Heart left ventricle (tissue), 16 donors: Measurements from ENCODE around the gene HOXD9. TPM values are rescaled to one million over a fixed set of nuclear protein-coding genes. Genes with fewer than 3 reads are reported as not detected.

ENCODE experiments used
- ATAC-seq, 4 donors: fragments of 200-7000 bp; cut with Tn5 transposase; one replicate each; pipeline ENCODE4 v1.9.1; 2020 to 2022; ENCODE audit warnings: moderate library complexity in 4 of 4, mild to moderate bottlenecking in 3 of 4, moderate number of reproducible peaks in 1 of 4
- DNase-seq, 5 donors: peaks; one replicate each; pipeline ENCODE4 v3.0.0-alpha.2; 2020
- H3K27ac ChIP-seq, 12 donors: fragments of 200-600 bp; sonication (generic) in 4 of 12; one replicate each; pipeline versions ENCODE4 v1.5.0 to v1.8.0; 2016 to 2022; ENCODE audit warnings: mild to moderate bottlenecking in 2 of 12
- H3K27me3 ChIP-seq, 9 donors: fragments of 200-600 bp; sonication (generic) in 2 of 9; one replicate each; pipeline versions ENCODE4 v1.5.1 to v1.8.0; 2016 to 2022; ENCODE audit warnings: mild to moderate bottlenecking in 3 of 9
- H3K36me3 ChIP-seq, 9 donors: fragments of 200-600 bp; sonication (generic) in 2 of 9; one replicate each; pipeline versions ENCODE4 v1.5.0 to v1.8.0; 2018 to 2022; ENCODE audit warnings: mild to moderate bottlenecking in 2 of 9
- H3K4me1 ChIP-seq, 12 donors: fragments of 200-600 bp; sonication (generic) in 4 of 12; one replicate each; pipeline versions ENCODE4 v1.5.0 to v1.8.0; 2016 to 2022; ENCODE audit warnings: mild to moderate bottlenecking in 3 of 12
- H3K4me3 ChIP-seq, 12 donors: fragments of 200-600 bp; sonication (generic) in 4 of 12; one replicate each; pipeline versions ENCODE4 v1.5.0 to v1.8.0; 2017 to 2022; ENCODE audit warnings: mild to moderate bottlenecking in 9 of 12, moderate library complexity in 4 of 12
- H3K9me3 ChIP-seq, 12 donors: fragments of 200-600 bp; sonication (generic) in 4 of 12; one replicate each; pipeline versions ENCODE4 v1.5.0 to v1.8.0; 2016 to 2022; ENCODE audit warnings: mild to moderate bottlenecking in 1 of 12
- CTCF ChIP-seq, 12 donors: fragments of 200-600 bp; sonication (generic) in 4 of 12; IDR thresholded peaks; one replicate each; pipeline versions ENCODE4 v1.5.0 to v1.8.0; 2018 to 2022; ENCODE audit warnings: antibody characterized with exemption in 12 of 12, mild to moderate bottlenecking in 5 of 12
- POLR2A ChIP-seq, 2 donors: fragments of 450-650 bp; IDR thresholded peaks; one replicate each; pipeline ENCODE4 v1.6.1; 2017; ENCODE audit warnings: antibody characterized with exemption in 2 of 2, mild to moderate bottlenecking in 2 of 2, moderate library complexity in 2 of 2
- WGBS, 4 donors: extraction: QIAGEN DNeasy Blood & Tissue Kit in 2 of 4; methylation state at CpG; one replicate each; pipeline versions ENCODE4 v1.1.5 to v1.1.7; 2013 to 2018; 5-methylcytosine and 5-hydroxymethylcytosine counted together
- intact Hi-C, 10 donors: fragments of 100-400 bp; cut with DNase I; formaldehyde crosslinking; loops; one replicate each; pipeline versions ENCODE4 v1.11.1 to v1.14.2; 2022
- polyA plus RNA-seq, 2 donors: library from polyadenylated mRNA; stranded (reverse); fragments of 200-250 nt; gene quantifications; one replicate each; pipeline ENCODE4 v1.2.3, GENCODE V29; 2013
- total RNA-seq, 9 donors: library from RNA; depleted of rRNA in 2 of 9; stranded (reverse); fragments of >200 nt in 2 of 9; fragmentation: NEBNext Ultra II Directional in 3 of 9; extraction: Animal tissue kit (Norgen Biotek cat#: 25700) in 3 of 9; gene quantifications; one replicate each; pipeline versions ENCODE4 v1.1.0 to v1.2.4, GENCODE V29; 2016 to 2023
- donor health status: ischemic (EF 13 %, LVEDD 7.1; RV severe dilation, severe dysfunction).
- donor health status: healthy with polysubstance abuse.
- donor health status: DM: no; HTN: yes; CAD: no.
- donor health status: DM: no; HTN: no; CAD: no.
- donor health status: ischemic (EF 25% LVEDD 6.9; RV normal size, moderate dysfunction).
- donor health status: ischemic (EF 25% LVEDD 5.7; RV mildly dilated, moderate dysfunction).
- donor health status: healthy.
- donor health status: DM: yes; HTN: yes; CAD: no.
- donor health status: ischemic (EF 35%, LVEDD 5.7; RV mildly dilated, moderate dysfunction).
- donor health status: nonischemic (EF 11% LVEDD 7.7; RV severe dilation, severe dysfunction).
- donor health status: DM: yes; HTN: yes; CAD: no.
- donor health status: PGD.
- donor health status: ischemic (EF 29% LVEDD 5.4; RV normal size, mild dysfunction).
- donor health status: nonischemic (EF 23%, LVEDD 6.1; RV moderate dilation, normal function).

Gene HOXD9
- total and polyA plus RNA-seq, 11 donors = 0.23 to 0.43 (median 0.40) TPM; not detected in 8

- DNase-seq (no peak), ATAC-seq (no peak)
- TF ChIP-seq CTCF (IDR thresholded peaks at IDR 0.05) (peak in 8 of 12 donors; percentile 6 to 27 (median 20)), POLR2A (IDR thresholded peaks at IDR 0.05) (no peak)
- H3K9me3 ChIP-seq = no peaks in the 10 kb centered on the region
- intact Hi-C loops = no loop called here
- no peaks in the 10 kb centered on the region for H3K36me3 ChIP-seq
- H3K4me3 ChIP-seq = no peak overlapping the region
- H3K4me1 ChIP-seq = peaks cover 0 to 34% (median 13%) of the 10 kb centered on the region in 12 donors
- H3K27ac ChIP-seq = no peak overlapping the region
- 9 to 14% (median 12%) methylated on average over 24 of the region's 24 CpGs for WGBS, 4 donors
- H3K27me3 ChIP-seq = peaks cover 94 to 100% (median 99%) of the 10 kb centered on the region in 9 donors
These were observed 3.7 kb upstream of the HOXD9 start for GRCh38 chr2:176118601-176119339.

- intact Hi-C loops = loop anchor here in 3 of 10 donors (10.0 kb wide), 1 partner anchor 694 kb away; no protein-coding TSS in a partner anchor
- Histone ChIP-seq H3K4me3 (peak overlapping the region in 1 of 12 donors; percentile 14), H3K27me3 (peaks cover 95 to 100% (median 99%) of the 10 kb centered on the region in 9 donors), H3K4me1 (peaks cover 0 to 36% (median 14%) of the 10 kb centered on the region in 12 donors), H3K36me3 (no peaks in the 10 kb centered on the region), H3K9me3 (no peaks in the 10 kb centered on the region), H3K27ac (no peak overlapping the region)
- TF ChIP-seq CTCF (IDR thresholded peaks at IDR 0.05) (no peak), POLR2A (IDR thresholded peaks at IDR 0.05) (no peak)
- peak in 1 of 5 donors; percentile 3 for DNase-seq
- 11 to 18% (median 15%) methylated on average over 13 of the region's 13 CpGs for WGBS, 4 donors
- no peak for ATAC-seq
These were observed 1.9 kb upstream of the HOXD9 start for GRCh38 chr2:176120364-176121189.

- Histone ChIP-seq H3K4me3 (peak overlapping the region in 1 of 12 donors; percentile 39), H3K36me3 (no peaks in the 10 kb centered on the region), H3K4me1 (peaks cover 0 to 31% (median 14%) of the 10 kb centered on the region in 12 donors), H3K27ac (no peak overlapping the region), H3K27me3 (peaks cover 87 to 100% (median 99%) of the 10 kb centered on the region in 9 donors), H3K9me3 (no peaks in the 10 kb centered on the region)
- 4 to 9% (median 7%) methylated on average over 43 to 53 of the region's 53 CpGs for WGBS, 4 donors
- intact Hi-C loops = loop anchor here in 3 of 10 donors (10.0 kb wide), 1 partner anchor 693 kb away; no protein-coding TSS in a partner anchor
- ATAC-seq (no peak), DNase-seq (peak in 1 of 5 donors; percentile 0)
- no peak for TF ChIP-seq POLR2A (IDR thresholded peaks at IDR 0.05)
- TF ChIP-seq CTCF (IDR thresholded peaks at IDR 0.05) = no peak
These were observed 1.1 kb upstream of the HOXD9 start for GRCh38 chr2:176121190-176122051.
